ENCODE measurements around the gene CFAP73. TPM values are rescaled to one million over a fixed set of nuclear protein-coding genes. Genes with fewer than 3 reads are reported as not detected.

The CFAP73 gene
- total RNA-seq, 1 donor = not detected

DNA sequence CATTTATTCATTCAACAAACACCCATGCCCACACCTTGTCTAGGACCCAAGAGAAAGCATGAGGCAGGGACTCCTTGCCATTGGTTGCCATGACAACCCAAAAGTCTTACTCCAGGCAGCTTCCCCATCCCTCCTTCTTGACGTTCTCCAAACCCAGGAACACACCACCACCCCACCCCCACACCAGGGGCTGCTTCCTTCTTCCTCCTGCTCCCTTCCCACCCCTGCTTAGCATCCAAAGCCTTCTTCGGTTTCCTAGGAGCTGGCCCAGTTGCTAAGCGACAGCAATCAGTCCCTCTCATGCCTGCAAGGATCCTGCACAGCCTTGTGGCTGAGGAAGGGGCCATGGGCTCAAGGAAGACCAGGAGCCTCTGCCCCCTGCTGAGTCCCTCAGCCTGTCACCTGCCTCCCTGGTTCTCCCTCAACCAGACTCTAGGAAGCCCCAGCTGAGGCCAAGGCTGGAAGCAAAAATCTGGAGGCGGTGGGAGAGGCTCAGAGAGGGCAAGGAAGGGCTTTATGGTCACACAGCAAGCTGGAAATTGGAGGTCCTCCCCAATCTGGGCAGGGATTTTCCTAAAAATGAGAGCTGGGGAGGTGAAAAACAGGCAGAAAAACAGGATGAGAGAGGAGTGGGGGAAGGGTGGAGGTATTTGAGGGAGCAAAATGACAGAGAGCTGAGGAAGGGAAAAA lies 29.4 kb upstream of the CFAP73 start:
- TF ChIP-seq, protein P1, sequence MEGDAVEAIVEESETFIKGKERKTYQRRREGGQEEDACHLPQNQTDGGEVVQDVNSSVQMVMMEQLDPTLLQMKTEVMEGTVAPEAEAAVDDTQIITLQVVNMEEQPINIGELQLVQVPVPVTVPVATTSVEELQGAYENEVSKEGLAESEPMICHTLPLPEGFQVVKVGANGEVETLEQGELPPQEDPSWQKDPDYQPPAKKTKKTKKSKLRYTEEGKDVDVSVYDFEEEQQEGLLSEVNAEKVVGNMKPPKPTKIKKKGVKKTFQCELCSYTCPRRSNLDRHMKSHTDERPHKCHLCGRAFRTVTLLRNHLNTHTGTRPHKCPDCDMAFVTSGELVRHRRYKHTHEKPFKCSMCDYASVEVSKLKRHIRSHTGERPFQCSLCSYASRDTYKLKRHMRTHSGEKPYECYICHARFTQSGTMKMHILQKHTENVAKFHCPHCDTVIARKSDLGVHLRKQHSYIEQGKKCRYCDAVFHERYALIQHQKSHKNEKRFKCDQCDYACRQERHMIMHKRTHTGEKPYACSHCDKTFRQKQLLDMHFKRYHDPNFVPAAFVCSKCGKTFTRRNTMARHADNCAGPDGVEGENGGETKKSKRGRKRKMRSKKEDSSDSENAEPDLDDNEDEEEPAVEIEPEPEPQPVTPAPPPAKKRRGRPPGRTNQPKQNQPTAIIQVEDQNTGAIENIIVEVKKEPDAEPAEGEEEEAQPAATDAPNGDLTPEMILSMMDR (IDR thresholded peaks at IDR 0.05; ENCODE audit: insufficient read depth, low read length) = no peak
- H3K4me3 ChIP-seq (ENCODE audit: low read depth, low read length) = no peak overlapping the region
- no peak for DNase-seq (ENCODE audit: low read depth)

GRCh38 chr12:113120670-113121370 lies 28.7 kb upstream of the CFAP73 start:
- H3K4me3 ChIP-seq (ENCODE audit: low read depth, low read length) = no peak overlapping the region
- TF ChIP-seq, protein P1 (IDR thresholded peaks at IDR 0.05; ENCODE audit: insufficient read depth, low read length) = no peak
- DNase-seq (ENCODE audit: low read depth) = no peak

DNA sequence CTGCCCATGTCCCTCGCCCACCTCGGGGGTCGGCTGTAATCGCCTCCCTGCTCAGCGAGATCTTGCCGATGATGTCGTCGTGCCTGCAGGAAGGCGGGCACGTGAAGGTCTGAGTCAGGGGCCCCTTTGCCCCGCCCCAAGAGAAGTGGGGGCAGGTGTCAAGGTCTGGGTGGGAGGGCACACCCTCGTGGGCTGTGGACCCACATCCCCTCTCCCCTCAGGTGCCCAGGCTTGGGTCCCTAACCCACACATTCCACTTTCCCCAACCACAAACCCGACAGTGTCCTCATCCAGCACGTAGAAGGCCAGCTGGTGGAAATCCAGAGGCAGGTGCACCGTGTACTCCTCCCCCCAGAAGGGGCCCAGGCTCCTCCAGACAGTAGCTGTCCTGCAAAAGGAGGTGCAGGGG lies 21.7 kb upstream of the CFAP73 start:
- no peak overlapping the region for H3K4me3 ChIP-seq (ENCODE audit: low read depth, low read length)
- TF ChIP-seq, protein P1 (IDR thresholded peaks at IDR 0.05; ENCODE audit: insufficient read depth, low read length) = no peak
- no peak for DNase-seq (ENCODE audit: low read depth)

DNA sequence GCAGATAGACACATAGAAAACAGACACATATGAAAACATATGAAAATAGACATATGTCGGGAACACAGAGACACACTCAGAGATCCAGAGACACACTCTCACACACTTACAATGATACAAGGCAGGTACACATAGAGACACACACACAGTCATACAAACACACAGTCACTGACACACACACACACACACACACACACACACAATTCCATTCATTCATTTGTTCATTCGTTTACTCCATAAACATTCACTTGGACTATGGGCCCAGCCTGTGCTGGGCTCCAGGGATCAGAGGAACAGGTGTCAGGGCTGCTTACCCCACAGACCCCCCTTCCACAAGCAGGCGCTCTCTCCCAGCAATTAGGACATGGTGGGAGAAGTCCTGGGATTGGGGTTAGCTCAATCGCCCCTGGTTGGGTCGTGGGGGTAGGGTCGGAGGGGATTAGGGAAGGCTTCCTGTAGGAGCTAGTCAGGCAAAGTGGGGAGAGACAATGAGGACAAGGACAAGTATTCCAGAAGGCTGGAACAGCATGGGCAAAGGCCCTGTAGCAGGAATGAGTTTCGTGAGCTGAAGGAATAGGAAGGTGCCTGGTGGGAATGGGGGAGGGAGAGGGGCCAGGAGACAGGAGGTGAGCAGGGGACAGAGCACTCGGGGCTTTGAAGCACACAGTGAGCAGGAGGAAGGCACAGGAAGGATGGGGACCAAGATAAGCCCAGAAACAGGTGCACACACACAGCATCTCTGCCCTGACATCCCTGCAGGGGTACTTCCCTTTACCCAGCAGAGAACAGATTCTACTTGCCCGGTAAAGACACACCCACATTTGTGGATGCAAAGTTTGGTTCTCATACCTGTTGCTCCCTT lies 20.5 kb upstream of the CFAP73 start:
- no peak for DNase-seq (ENCODE audit: low read depth)
- no peak overlapping the region for H3K4me3 ChIP-seq (ENCODE audit: low read depth, low read length)
- TF ChIP-seq, protein P1 (IDR thresholded peaks at IDR 0.05; ENCODE audit: insufficient read depth, low read length) = no peak

- no peak overlapping the region for H3K4me3 ChIP-seq (ENCODE audit: low read depth, low read length)
- TF ChIP-seq, protein P1 (IDR thresholded peaks at IDR 0.05; ENCODE audit: insufficient read depth, low read length) = no peak
- DNase-seq (ENCODE audit: low read depth) = no peak
Observed at GRCh38 chr12:113129664-113130456, 19.7 kb upstream of the CFAP73 start.
